Measurements from ENCODE around the gene PSG1.
"Not testable (repeated sequence)": the region's sequence is repeated elsewhere in the genome, so short reads cannot be mapped to it uniquely, and the experiment has no call there.

PSG1 gene

DNA sequence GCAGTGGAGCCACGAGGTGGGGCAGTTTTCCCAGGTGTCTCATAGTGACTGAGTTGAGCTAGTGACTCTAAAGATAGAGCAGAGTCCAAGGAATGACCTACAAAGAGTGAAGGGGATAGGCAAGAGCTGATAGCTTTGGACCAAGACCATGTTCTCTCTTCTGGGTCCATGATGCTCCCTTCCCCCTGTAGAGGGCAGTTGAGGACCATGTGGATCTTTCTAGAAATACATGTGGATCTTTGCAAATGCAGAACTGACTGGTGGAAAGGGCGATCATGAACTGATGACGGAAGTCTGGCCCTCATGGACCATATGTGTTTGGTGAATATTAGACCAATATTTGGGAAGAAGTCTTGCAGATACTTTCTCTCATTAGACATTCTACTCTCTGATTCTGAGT lies 6.9 kb downstream of the PSG1 start:
- no peak for DNase-seq (ENCODE audit: insufficient read length, low spot score)
- FAIRE-seq: no peak
- TF ChIP-seq, protein P1, sequence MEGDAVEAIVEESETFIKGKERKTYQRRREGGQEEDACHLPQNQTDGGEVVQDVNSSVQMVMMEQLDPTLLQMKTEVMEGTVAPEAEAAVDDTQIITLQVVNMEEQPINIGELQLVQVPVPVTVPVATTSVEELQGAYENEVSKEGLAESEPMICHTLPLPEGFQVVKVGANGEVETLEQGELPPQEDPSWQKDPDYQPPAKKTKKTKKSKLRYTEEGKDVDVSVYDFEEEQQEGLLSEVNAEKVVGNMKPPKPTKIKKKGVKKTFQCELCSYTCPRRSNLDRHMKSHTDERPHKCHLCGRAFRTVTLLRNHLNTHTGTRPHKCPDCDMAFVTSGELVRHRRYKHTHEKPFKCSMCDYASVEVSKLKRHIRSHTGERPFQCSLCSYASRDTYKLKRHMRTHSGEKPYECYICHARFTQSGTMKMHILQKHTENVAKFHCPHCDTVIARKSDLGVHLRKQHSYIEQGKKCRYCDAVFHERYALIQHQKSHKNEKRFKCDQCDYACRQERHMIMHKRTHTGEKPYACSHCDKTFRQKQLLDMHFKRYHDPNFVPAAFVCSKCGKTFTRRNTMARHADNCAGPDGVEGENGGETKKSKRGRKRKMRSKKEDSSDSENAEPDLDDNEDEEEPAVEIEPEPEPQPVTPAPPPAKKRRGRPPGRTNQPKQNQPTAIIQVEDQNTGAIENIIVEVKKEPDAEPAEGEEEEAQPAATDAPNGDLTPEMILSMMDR (IDR thresholded peaks at IDR 0.05; ENCODE audit: insufficient read depth, missing control alignments): no peak

DNA sequence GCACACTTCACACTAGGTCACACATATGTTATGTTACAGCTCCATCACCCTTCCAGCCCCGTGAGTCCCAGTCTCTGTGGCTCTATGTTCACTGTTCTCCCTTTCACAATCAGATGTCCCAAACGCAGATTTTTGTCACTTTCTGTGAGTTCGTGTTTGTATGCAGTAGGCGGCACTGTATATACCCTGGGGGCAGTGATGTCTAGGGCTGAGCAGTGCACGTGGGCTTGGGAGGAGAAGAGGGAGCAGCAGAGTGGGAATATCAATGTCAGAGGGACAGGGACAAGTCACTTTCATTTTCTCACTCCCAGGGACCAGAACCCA lies 22.0 kb downstream of the PSG1 start:
- TF ChIP-seq, protein P1 (IDR thresholded peaks at IDR 0.05; ENCODE audit: insufficient read depth, missing control alignments): no peak
- FAIRE-seq (no peak), DNase-seq (ENCODE audit: insufficient read length, low spot score) (no peak)

DNA sequence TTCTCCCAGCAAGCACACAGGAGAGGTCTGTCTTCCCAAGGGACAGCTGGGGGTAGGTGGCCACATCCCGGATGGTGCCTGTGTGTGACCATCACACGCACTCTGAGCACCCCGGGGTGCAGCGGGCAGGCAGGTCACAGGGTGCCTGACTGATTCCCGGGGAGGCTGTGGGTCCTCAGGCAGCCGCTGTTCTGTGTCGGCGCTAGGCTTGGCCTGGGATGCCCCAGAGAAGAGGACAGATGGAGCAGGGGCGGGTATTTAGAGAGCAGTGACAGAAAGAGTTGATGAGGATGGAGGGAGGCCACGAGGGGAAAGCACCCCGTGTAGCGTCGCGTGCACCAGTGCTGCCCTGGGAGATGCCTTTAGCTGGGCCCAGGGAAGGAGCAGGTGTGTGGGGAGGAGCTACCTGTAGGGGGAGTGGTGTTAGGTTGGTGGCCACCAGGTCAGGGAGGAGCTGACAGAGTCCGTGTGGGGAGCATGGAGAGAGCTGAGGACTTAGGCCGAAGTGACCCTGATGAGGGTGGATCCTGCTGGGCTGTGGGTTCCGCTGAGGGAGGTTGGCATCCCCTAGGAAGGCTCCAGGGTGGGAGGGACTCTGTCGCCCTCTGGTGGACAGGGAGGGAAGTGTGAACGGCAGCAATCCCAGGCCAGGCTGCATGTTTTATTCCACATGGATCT lies 22.5 kb downstream of the PSG1 start:
- TF ChIP-seq, protein P1 (IDR thresholded peaks at IDR 0.05; ENCODE audit: insufficient read depth, missing control alignments): peak; percentile 37
- not testable (repeated sequence) for DNase-seq (ENCODE audit: insufficient read length, low spot score); FAIRE-seq

DNA sequence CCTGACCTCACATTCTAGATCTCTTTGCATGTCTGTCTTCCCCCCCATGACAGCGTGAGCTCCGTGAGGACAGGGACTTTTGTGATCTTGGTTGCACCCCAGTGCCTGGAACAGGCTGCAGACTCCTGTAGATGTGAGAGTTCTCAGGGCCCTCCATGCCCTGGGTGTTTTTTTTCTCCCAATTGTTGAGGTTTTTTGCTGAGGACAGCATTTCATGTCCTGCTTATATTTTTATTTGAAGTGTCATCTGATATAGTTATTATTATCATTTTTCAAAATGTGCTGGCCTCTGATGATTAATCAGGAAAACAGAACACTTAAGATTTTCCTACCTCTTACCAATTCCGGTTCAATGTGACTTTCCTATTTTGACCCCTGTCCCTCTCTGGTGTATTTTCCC lies 24.8 kb downstream of the PSG1 start:
- DNase-seq (ENCODE audit: insufficient read length, low spot score); FAIRE-seq: not testable (repeated sequence)

DNA sequence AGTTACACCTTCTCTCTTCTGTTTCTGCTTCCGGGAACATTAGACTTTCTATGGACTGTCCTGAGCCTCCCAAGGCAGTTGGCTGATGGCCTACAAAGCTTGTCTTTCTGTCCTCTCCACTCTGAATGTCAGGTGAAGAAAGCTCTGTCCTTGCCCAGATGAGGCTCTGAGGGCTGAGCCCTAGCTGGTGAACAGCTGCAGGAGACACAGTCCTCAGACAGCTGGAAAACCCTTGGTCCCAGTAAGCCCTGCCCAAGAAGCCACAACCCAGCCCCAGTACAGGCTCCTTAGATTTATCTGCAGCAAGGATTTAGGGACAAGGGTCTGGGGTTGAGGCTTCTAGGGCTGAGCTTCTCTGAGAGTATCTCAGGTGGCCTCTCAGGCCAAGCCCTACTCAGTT lies 26.3 kb downstream of the PSG1 start:
- DNase-seq (ENCODE audit: insufficient read length, low spot score); FAIRE-seq: not testable (repeated sequence)

DNA sequence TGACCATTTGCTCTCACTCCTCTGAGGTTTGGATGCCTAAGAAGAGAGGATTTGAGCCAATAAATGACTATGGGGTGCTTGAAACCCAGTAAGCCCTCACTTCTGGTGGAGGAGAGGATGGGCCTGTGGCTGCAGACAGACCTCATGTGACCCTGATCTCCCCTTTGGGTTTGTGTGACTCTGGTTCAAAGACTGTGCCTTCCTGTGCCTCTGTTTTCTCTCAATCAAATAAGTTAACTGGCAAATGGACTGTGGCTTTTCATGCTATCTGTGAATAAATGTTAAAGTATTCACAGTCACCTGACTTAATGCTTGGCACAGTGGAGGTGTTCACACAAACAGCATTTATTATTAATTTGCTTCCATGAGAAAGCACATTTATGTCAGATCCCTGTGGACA lies 26.7 kb downstream of the PSG1 start:
- FAIRE-seq: not testable (repeated sequence)

DNA sequence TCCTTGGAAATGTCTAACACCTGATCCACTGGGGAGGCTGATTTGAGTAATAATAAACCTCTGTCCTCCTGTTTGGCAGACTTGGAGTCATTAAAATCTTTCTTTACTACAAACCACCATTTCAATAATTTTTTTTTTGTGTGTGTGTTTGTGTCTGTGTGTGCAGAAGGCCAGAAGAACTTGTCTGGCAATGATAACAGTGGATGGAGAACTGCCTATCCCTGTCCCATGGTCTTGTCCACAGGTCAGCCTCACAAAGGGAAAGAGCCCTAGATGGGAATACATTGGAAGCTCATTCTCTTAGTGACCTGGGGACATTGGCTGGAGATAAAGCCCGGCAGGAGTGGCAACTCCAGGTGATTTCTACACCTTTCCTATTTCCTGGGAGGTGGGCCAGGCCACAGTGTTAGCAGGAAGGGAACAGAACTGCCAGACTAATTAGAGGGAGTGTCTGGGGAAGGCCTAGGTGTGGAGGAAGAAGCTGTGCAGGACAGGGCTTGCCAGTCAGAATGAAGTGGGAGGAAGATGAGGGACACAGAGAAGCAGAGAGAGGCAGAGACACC lies 27.7 kb downstream of the PSG1 start:
- FAIRE-seq; DNase-seq (ENCODE audit: insufficient read length, low spot score): not testable (repeated sequence)

More for the DNA sequence above, 26.7 kb downstream of the PSG1 start:
- DNase-seq (ENCODE audit: insufficient read length, low spot score): not testable (repeated sequence)

DNA sequence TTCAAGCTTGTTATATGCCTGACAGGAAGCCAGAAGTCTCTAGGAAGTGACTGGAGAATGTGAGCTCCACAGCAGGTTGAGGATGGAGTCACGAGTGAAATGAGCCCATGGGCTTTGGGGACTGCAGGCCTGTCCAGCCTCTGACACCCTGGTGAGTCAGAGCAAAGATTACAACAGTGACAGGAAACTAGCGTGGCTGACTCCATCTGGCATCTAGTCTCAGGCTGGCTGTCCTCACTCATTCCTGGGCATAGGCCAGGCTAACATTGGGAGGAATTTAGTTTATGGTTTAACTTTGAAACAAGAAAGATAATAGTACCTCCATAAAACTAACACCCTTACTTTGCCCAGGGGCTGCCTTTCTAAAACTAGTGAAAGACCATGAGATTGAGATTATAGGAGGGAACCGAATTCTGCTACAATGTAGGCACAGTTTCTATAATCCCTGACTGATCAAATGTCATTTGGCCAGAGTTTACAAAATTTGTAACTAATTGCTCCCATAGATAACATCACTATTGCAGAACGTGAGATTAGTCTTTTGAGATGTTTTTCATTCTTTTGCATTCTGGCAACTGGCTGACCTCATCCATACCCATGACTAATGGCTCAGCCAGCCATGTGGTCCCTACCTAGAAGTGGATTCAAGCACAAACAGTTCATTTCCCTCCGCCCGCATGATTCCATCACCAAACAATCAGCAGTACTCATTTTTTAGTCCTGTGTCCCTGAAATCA lies 28.4 kb downstream of the PSG1 start:
- FAIRE-seq (no peak), DNase-seq (ENCODE audit: insufficient read length, low spot score) (no peak)
- TF ChIP-seq, protein P1 (IDR thresholded peaks at IDR 0.05; ENCODE audit: insufficient read depth, missing control alignments): no peak

DNA sequence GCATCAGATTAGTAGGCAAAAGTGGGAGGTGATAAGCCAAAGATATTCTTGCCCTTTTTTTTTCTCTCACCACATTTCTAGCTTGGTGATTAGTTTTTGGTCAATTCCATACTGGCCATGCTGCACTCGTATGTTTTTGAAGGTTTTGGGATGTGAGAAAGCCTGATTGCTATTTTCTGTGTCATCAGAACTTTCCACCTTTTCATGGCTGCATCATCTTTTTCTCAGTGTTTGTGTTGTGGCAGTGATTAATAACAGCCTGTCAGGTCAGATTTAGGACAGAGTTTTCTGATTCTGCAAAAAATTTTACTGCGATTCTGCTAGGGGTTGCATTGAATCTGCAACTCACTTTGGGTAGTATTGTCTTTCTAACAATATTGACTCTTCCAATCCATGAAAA lies 32.9 kb downstream of the PSG1 start:
- TF ChIP-seq, protein P1 (IDR thresholded peaks at IDR 0.05; ENCODE audit: insufficient read depth, missing control alignments): no peak
- FAIRE-seq: no peak
- no peak for DNase-seq (ENCODE audit: insufficient read length, low spot score)

DNA sequence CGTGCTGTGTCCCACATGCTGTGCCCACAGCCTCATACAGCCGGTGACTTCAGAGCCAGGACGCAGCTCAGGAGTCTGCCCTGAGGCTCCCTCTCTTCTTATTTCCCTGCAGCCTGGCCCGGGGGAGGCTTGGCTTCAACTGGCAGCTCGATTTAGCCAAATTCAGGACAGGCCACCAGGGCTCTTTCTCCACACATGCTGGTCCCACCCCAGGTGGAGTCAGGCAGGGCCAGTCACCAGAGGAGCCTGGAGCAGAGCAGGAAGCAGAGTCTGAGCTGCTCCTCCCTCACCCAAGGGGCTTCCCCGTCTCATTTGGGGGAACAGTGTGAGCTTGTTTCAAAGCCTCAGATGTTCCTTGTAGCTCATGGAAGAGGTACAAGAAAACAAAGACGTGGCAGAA lies 35.9 kb downstream of the PSG1 start:
- not testable (repeated sequence) for DNase-seq (ENCODE audit: insufficient read length, low spot score); FAIRE-seq

DNA sequence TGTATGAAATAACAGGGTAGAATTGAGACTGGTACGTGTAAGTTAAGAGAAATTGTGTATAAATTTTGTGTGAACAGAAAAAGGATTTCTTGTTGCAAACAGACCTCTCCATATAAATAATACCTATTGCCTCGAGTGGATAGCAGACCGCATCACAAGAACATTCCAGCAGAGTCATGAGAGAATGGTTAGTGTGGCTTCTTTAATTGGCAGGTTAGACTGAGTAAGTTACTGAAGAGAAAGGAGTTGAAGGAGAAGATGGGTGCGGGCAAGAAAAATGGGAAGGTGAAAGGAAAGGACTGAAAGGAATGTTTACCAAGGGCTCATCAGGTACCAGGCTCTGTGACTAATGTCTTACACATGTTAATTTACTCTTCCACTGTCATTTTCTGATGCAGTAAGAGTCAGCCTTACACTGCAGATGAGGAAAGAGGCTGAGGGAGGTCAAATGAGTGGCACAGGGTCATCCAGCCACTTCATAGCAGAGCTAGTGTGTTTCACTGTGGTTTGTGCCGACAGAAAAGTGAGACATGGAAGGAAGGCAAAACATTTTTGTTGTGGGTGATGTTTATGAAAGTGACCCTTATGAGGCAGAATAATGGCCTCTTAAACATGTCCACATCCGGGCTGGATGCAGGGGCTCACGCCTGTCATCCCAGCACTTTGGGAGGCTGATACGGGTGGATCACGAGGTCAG lies 46.6 kb downstream of the PSG1 start:
- FAIRE-seq; DNase-seq (ENCODE audit: insufficient read length, low spot score): not testable (repeated sequence)

DNA sequence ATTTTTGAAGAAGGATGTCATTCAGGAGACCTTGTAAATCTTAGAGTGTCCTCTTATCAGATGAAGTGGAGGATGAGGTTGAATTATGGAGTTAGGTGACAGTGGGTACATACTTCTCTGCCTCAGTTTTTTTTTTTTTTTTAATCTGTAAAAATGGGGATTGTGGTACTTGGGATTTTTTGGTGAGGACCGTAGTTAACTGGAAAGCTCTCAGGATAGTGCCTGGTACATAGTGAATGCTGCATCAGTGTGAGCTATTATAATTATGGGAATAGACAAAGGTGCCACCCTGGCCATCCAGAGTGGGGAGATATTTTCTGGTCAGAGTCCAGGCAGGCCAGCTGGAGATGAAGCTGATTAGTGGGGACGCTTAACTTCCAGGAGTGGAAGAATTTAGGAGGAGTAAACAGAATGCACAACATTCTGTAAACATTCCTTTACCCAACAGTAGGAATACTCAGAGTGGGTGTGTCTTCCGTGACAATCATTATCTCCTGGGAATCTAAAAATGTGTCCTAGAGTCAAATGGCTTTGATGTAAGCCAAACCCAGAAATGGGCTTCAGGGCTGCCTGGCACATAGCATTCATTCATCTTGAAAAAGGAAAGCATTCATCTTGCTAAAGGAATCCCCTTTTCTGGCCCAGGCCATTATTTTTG lies 47.4 kb downstream of the PSG1 start:
- DNase-seq (ENCODE audit: insufficient read length, low spot score); FAIRE-seq: not testable (repeated sequence)
